Bronchial epithelial cell (primary cell): ENCODE measurements around the gene AGAP9. TPM values are rescaled to one million over a fixed set of nuclear protein-coding genes. Genes with fewer than 3 reads are reported as not detected.
"Not testable (repeated sequence)": the region's sequence is repeated elsewhere in the genome, so short reads cannot be mapped to it uniquely, and the experiment has no call there.

Experiments used
- DNase-seq: peaks from one replicate; pipeline ENCODE4 v3.0.0-alpha.2; 2010; ENCODE audit warnings: low read depth
- FAIRE-seq: peaks from 2 replicates; lab custom pipeline; 2011; peaks lifted over from hg19 to GRCh38; lab: Jason Lieb, UNC
- H3K27me3 ChIP-seq: 2 replicates; pipeline ENCODE4 v1.5.1; 2011; ENCODE audit warnings: low read length; ENCODE audit not compliant: control insufficient read depth, insufficient read depth
- H3K36me3 ChIP-seq: 2 replicates; pipeline ENCODE4 v1.5.1; 2011; ENCODE audit warnings: low read length; ENCODE audit not compliant: control insufficient read depth, insufficient read depth
- H3K4me3 ChIP-seq: 2 replicates; pipeline ENCODE4 v1.5.1; 2011; ENCODE audit warnings: mild to moderate bottlenecking, low read depth, low read length, control low read depth
- total RNA-seq: library from RNA; depleted of rRNA; stranded (reverse); fragments of >200 nt; gene quantifications from 2 replicates; pipeline ENCODE4 v1.2.1, GENCODE V29; 2014

AGAP9 gene
- total RNA-seq, 1 donor from 2014 or later, result 3.7 TPM

- H3K4me3 ChIP-seq, FAIRE-seq, H3K27me3 ChIP-seq, DNase-seq, H3K36me3 ChIP-seq: not testable (repeated sequence)
Observed at GRCh38 chr10:47480133-47480532, 43.3 kb downstream of the AGAP9 start.

- not testable (repeated sequence) for H3K27me3 ChIP-seq, H3K4me3 ChIP-seq, H3K36me3 ChIP-seq, DNase-seq, FAIRE-seq
Observed at GRCh38 chr10:47478114-47478513, 45.3 kb downstream of the AGAP9 start.

GRCh38 chr10:47477078-47477477, 46.4 kb downstream of the AGAP9 start:
- H3K36me3 ChIP-seq, DNase-seq, H3K27me3 ChIP-seq, FAIRE-seq, H3K4me3 ChIP-seq: not testable (repeated sequence)

- not testable (repeated sequence) for H3K36me3 ChIP-seq, FAIRE-seq, H3K27me3 ChIP-seq, DNase-seq, H3K4me3 ChIP-seq
Observed at GRCh38 chr10:47475101-47475500, 48.3 kb downstream of the AGAP9 start.

GRCh38 chr10:47473516-47473915, 49.9 kb downstream of the AGAP9 start:
- FAIRE-seq, H3K36me3 ChIP-seq, DNase-seq, H3K27me3 ChIP-seq, H3K4me3 ChIP-seq: not testable (repeated sequence)

GRCh38 chr10:47472647-47473046, 50.8 kb downstream of the AGAP9 start:
- not testable (repeated sequence) for H3K36me3 ChIP-seq, DNase-seq, FAIRE-seq, H3K27me3 ChIP-seq, H3K4me3 ChIP-seq

GRCh38 chr10:47472072-47472471, 51.4 kb downstream of the AGAP9 start:
- not testable (repeated sequence) for H3K27me3 ChIP-seq, H3K36me3 ChIP-seq, DNase-seq, FAIRE-seq, H3K4me3 ChIP-seq

GRCh38 chr10:47468731-47469528, 54.5 kb downstream of the AGAP9 start:
- H3K36me3 ChIP-seq, H3K27me3 ChIP-seq, FAIRE-seq, H3K4me3 ChIP-seq, DNase-seq: not testable (repeated sequence)

- DNase-seq, FAIRE-seq, H3K36me3 ChIP-seq, H3K27me3 ChIP-seq, H3K4me3 ChIP-seq: not testable (repeated sequence)
Observed at GRCh38 chr10:47467957-47468356, 55.5 kb downstream of the AGAP9 start.

GRCh38 chr10:47467458-47467857, 56.0 kb downstream of the AGAP9 start:
- H3K4me3 ChIP-seq, H3K36me3 ChIP-seq, H3K27me3 ChIP-seq, FAIRE-seq, DNase-seq: not testable (repeated sequence)

- H3K36me3 ChIP-seq, DNase-seq, FAIRE-seq: not testable (repeated sequence)
Observed at GRCh38 chr10:47465216-47465917, 58.1 kb downstream of the AGAP9 start.

GRCh38 chr10:47462577-47463358, 60.7 kb downstream of the AGAP9 start:
- not testable (repeated sequence) for FAIRE-seq, DNase-seq

More at GRCh38 chr10:47465216-47465917, 58.1 kb downstream of the AGAP9 start:
- H3K4me3 ChIP-seq, H3K27me3 ChIP-seq: not testable (repeated sequence)

More at GRCh38 chr10:47462577-47463358, 60.7 kb downstream of the AGAP9 start:
- not testable (repeated sequence) for H3K36me3 ChIP-seq, H3K27me3 ChIP-seq, H3K4me3 ChIP-seq
